ENCODE results near the gene IFITM5.

The IFITM5 gene

GRCh38 chr11:279966-280705 lies 19.2 kb downstream of the IFITM5 start:
- no peak overlapping the region for H2AK5ac ChIP-seq (ENCODE audit: low read length)
- no peak overlapping the region for H2BK15ac ChIP-seq (replicated peaks; ENCODE audit: low read depth)
- no peak overlapping the region for H3K4me2 ChIP-seq (ENCODE audit: low read length)
- no peak overlapping the region for H3K4me3 ChIP-seq (ENCODE audit: low read length)
- H3K56ac ChIP-seq (ENCODE audit: low read length): no peak overlapping the region
- H3K27ac ChIP-seq (ENCODE audit: low read depth, low read length): no peak overlapping the region
- H3K23ac ChIP-seq (ENCODE audit: low read length): no peak overlapping the region
- H4K5ac ChIP-seq (ENCODE audit: low read length): no peak overlapping the region
- H3K36me3 ChIP-seq (ENCODE audit: control insufficient read depth, insufficient read depth, low read length): no peaks in the 10 kb centered on the region
- H3K4ac ChIP-seq (ENCODE audit: low read depth, low read length): no peak overlapping the region
- no peak overlapping the region for H4K8ac ChIP-seq (ENCODE audit: low read depth, low read length)
- no peaks in the 10 kb centered on the region for H3K4me1 ChIP-seq (ENCODE audit: control insufficient read depth, low read depth, low read length)
- no peak overlapping the region for H2BK5ac ChIP-seq (ENCODE audit: low read length)
- H3K9ac ChIP-seq (ENCODE audit: low read length): no peak overlapping the region
- H2BK120ac ChIP-seq (ENCODE audit: low read depth, low read length): no peak overlapping the region
- WGBS (ENCODE audit: extremely low coverage, insufficient coverage, low lambda C conversion rate): no CpG with 5 or more reads among the region's 85 CpGs
- DNase-seq: no peak
- H3K18ac ChIP-seq (ENCODE audit: low read length): no peak overlapping the region
- H3K27me3 ChIP-seq (ENCODE audit: insufficient read depth, low read length, poor library complexity): no peaks in the 10 kb centered on the region
- no peaks in the 10 kb centered on the region for H3K79me2 ChIP-seq (ENCODE audit: control insufficient read depth, insufficient read depth, low read length)
- H3K79me1 ChIP-seq (ENCODE audit: low read length): no peaks in the 10 kb centered on the region

GRCh38 chr11:279040-279965 lies 20.0 kb downstream of the IFITM5 start:
- Histone ChIP-seq H3K9ac (ENCODE audit: low read length) (no peak overlapping the region), H3K4me1 (ENCODE audit: control insufficient read depth, low read depth, low read length) (no peaks in the 10 kb centered on the region), H3K36me3 (ENCODE audit: control insufficient read depth, insufficient read depth, low read length) (no peaks in the 10 kb centered on the region), H3K27me3 (ENCODE audit: insufficient read depth, low read length, poor library complexity) (no peaks in the 10 kb centered on the region), H3K4ac (ENCODE audit: low read depth, low read length) (no peak overlapping the region), H3K56ac (ENCODE audit: low read length) (no peak overlapping the region), H2BK15ac (replicated peaks; ENCODE audit: low read depth) (no peak overlapping the region), H4K8ac (ENCODE audit: low read depth, low read length) (no peak overlapping the region), H3K79me1 (ENCODE audit: low read length) (no peaks in the 10 kb centered on the region), H2BK5ac (ENCODE audit: low read length) (no peak overlapping the region), H3K79me2 (ENCODE audit: control insufficient read depth, insufficient read depth, low read length) (no peaks in the 10 kb centered on the region), H3K4me3 (ENCODE audit: low read length) (no peak overlapping the region), H3K27ac (ENCODE audit: low read depth, low read length) (no peak overlapping the region), H3K4me2 (ENCODE audit: low read length) (no peak overlapping the region), H4K5ac (ENCODE audit: low read length) (no peak overlapping the region), H2AK5ac (ENCODE audit: low read length) (no peak overlapping the region), H3K23ac (ENCODE audit: low read length) (no peak overlapping the region), H2BK120ac (ENCODE audit: low read depth, low read length) (no peak overlapping the region), H3K18ac (ENCODE audit: low read length) (no peak overlapping the region)
- no peak for DNase-seq
- no CpG with 5 or more reads among the region's 97 CpGs for WGBS (ENCODE audit: extremely low coverage, insufficient coverage, low lambda C conversion rate)

- H3K9ac ChIP-seq (ENCODE audit: low read length): no peak within 1 kb of the TSS
- H2AK5ac ChIP-seq (ENCODE audit: low read length): no peak within 1 kb of the TSS
- no peak within 1 kb of the TSS for H3K4me3 ChIP-seq (ENCODE audit: low read length)
- no peak within 1 kb of the TSS for H2BK5ac ChIP-seq (ENCODE audit: low read length)
- no peak within 1 kb of the TSS for H3K56ac ChIP-seq (ENCODE audit: low read length)
- H2BK15ac ChIP-seq (replicated peaks; ENCODE audit: low read depth): no peak within 1 kb of the TSS
- no peak within 1 kb of the TSS for H3K23ac ChIP-seq (ENCODE audit: low read length)
- H4K5ac ChIP-seq (ENCODE audit: low read length): no peak within 1 kb of the TSS
- H3K79me2 ChIP-seq (ENCODE audit: control insufficient read depth, insufficient read depth, low read length): no peaks in the 10 kb centered on the region
- no peaks in the 10 kb centered on the region for H3K79me1 ChIP-seq (ENCODE audit: low read length)
- no peak within 1 kb of the TSS for H3K4ac ChIP-seq (ENCODE audit: low read depth, low read length)
- no peak within 1 kb of the TSS for H3K18ac ChIP-seq (ENCODE audit: low read length)
- H3K36me3 ChIP-seq (ENCODE audit: control insufficient read depth, insufficient read depth, low read length): no peaks in the 10 kb centered on the region
- no peak for DNase-seq
- no peak within 1 kb of the TSS for H3K27ac ChIP-seq (ENCODE audit: low read depth, low read length)
- no peak within 1 kb of the TSS for H4K8ac ChIP-seq (ENCODE audit: low read depth, low read length)
- H3K4me2 ChIP-seq (ENCODE audit: low read length): no peak within 1 kb of the TSS
- no peak within 1 kb of the TSS for H2BK120ac ChIP-seq (ENCODE audit: low read depth, low read length)
- H3K27me3 ChIP-seq (ENCODE audit: insufficient read depth, low read length, poor library complexity): no peaks in the 10 kb centered on the region
- no peaks in the 10 kb centered on the region for H3K4me1 ChIP-seq (ENCODE audit: control insufficient read depth, low read depth, low read length)
- no CpG with 5 or more reads among the region's 21 CpGs for WGBS (ENCODE audit: extremely low coverage, insufficient coverage, low lambda C conversion rate)
Measured at GRCh38 chr11:278001-278951, 21.1 kb downstream of the IFITM5 start, which contains the start of gene NLRP6. NLRP6 (plus strand) TSS chr11:278407; CDS start chr11:278570, 163 bp downstream.

- no peak overlapping the region for H3K27ac ChIP-seq (ENCODE audit: low read depth, low read length)
- H3K79me2 ChIP-seq (ENCODE audit: control insufficient read depth, insufficient read depth, low read length): no peaks in the 10 kb centered on the region
- H3K4ac ChIP-seq (ENCODE audit: low read depth, low read length): no peak overlapping the region
- H3K56ac ChIP-seq (ENCODE audit: low read length): no peak overlapping the region
- no peaks in the 10 kb centered on the region for H3K4me1 ChIP-seq (ENCODE audit: control insufficient read depth, low read depth, low read length)
- no peak overlapping the region for H4K5ac ChIP-seq (ENCODE audit: low read length)
- no peak overlapping the region for H2AK5ac ChIP-seq (ENCODE audit: low read length)
- H4K8ac ChIP-seq (ENCODE audit: low read depth, low read length): no peak overlapping the region
- H3K23ac ChIP-seq (ENCODE audit: low read length): no peak overlapping the region
- no peak overlapping the region for H3K4me3 ChIP-seq (ENCODE audit: low read length)
- DNase-seq: no peak
- H3K18ac ChIP-seq (ENCODE audit: low read length): no peak overlapping the region
- no peak overlapping the region for H3K4me2 ChIP-seq (ENCODE audit: low read length)
- H2BK120ac ChIP-seq (ENCODE audit: low read depth, low read length): no peak overlapping the region
- no peaks in the 10 kb centered on the region for H3K36me3 ChIP-seq (ENCODE audit: control insufficient read depth, insufficient read depth, low read length)
- H3K27me3 ChIP-seq (ENCODE audit: insufficient read depth, low read length, poor library complexity): no peaks in the 10 kb centered on the region
- H2BK15ac ChIP-seq (replicated peaks; ENCODE audit: low read depth): no peak overlapping the region
- no peak overlapping the region for H3K9ac ChIP-seq (ENCODE audit: low read length)
- no peak overlapping the region for H2BK5ac ChIP-seq (ENCODE audit: low read length)
- no peaks in the 10 kb centered on the region for H3K79me1 ChIP-seq (ENCODE audit: low read length)
Measured at GRCh38 chr11:276219-276618, 23.1 kb downstream of the IFITM5 start.

- no peaks in the 10 kb centered on the region for H3K36me3 ChIP-seq (ENCODE audit: control insufficient read depth, insufficient read depth, low read length)
- no peak overlapping the region for H3K4me3 ChIP-seq (ENCODE audit: low read length)
- no peaks in the 10 kb centered on the region for H3K4me1 ChIP-seq (ENCODE audit: control insufficient read depth, low read depth, low read length)
- H3K27ac ChIP-seq (ENCODE audit: low read depth, low read length): no peak overlapping the region
- no peaks in the 10 kb centered on the region for H3K27me3 ChIP-seq (ENCODE audit: insufficient read depth, low read length, poor library complexity)
- no CpG with 5 or more reads among the region's 6 CpGs for WGBS (ENCODE audit: extremely low coverage, insufficient coverage, low lambda C conversion rate)
- H3K4me2 ChIP-seq (ENCODE audit: low read length): no peak overlapping the region
- no peak overlapping the region for H3K23ac ChIP-seq (ENCODE audit: low read length)
- H3K4ac ChIP-seq (ENCODE audit: low read depth, low read length): no peak overlapping the region
- H3K9ac ChIP-seq (ENCODE audit: low read length): no peak overlapping the region
- H3K79me1 ChIP-seq (ENCODE audit: low read length): no peaks in the 10 kb centered on the region
- DNase-seq: no peak
- H2BK15ac ChIP-seq (replicated peaks; ENCODE audit: low read depth): no peak overlapping the region
- H2BK5ac ChIP-seq (ENCODE audit: low read length): no peak overlapping the region
- no peak overlapping the region for H2BK120ac ChIP-seq (ENCODE audit: low read depth, low read length)
- no peak overlapping the region for H4K5ac ChIP-seq (ENCODE audit: low read length)
- no peaks in the 10 kb centered on the region for H3K79me2 ChIP-seq (ENCODE audit: control insufficient read depth, insufficient read depth, low read length)
- no peak overlapping the region for H3K18ac ChIP-seq (ENCODE audit: low read length)
- H4K8ac ChIP-seq (ENCODE audit: low read depth, low read length): no peak overlapping the region
- H3K56ac ChIP-seq (ENCODE audit: low read length): no peak overlapping the region
- H2AK5ac ChIP-seq (ENCODE audit: low read length): no peak overlapping the region
Measured at GRCh38 chr11:272931-273198, 26.5 kb downstream of the IFITM5 start.
